Activated T-cell treated with anti-CD3 and anti-CD28 coated beads, Interleukin-2, amount 50 U/mL, for 4 hours (primary cell): ENCODE measurements around the gene ABCA3. TPM values are rescaled to one million over a fixed set of nuclear protein-coding genes. Genes with fewer than 3 reads are reported as not detected.
"Not testable (repeated sequence)": the region's sequence is repeated elsewhere in the genome, so short reads cannot be mapped to it uniquely, and the experiment has no call there.

ENCODE experiments used
- ATAC-seq, 2 donors: fragments of 200-7000 bp; cut with Tn5 transposase; one replicate each; pipeline ENCODE4 v1.10.0; 2021
- DNase-seq: peaks from one replicate; pipeline ENCODE4 v3.0.0-alpha.2; 2020
- H3K27me3 Mint-ChIP-seq: one replicate; pipeline ENCODE4 v1.8.0; 2021; ENCODE audit warnings: low read depth, mixed read lengths
- H3K36me3 Mint-ChIP-seq: one replicate; pipeline ENCODE4 v1.8.0; 2022; ENCODE audit warnings: mixed read lengths; ENCODE audit not compliant: insufficient read depth
- H3K4me1 Mint-ChIP-seq: one replicate; pipeline ENCODE4 v1.8.0; 2021; ENCODE audit warnings: low read depth, mixed read lengths
- H3K4me3 Mint-ChIP-seq: one replicate; pipeline ENCODE4 v1.8.0; 2021; ENCODE audit warnings: mild to moderate bottlenecking, moderate library complexity, mixed read lengths
- H3K9me3 Mint-ChIP-seq: one replicate; pipeline ENCODE4 v1.8.0; 2021; ENCODE audit warnings: mixed read lengths
- total RNA-seq, 3 donors: library from RNA; stranded (reverse); gene quantifications; one replicate each; pipeline ENCODE4 v1.2.1, GENCODE V29; 2021

ABCA3 gene
- 1 to 10 TPM; 2.4 to 3.7 (median 2.7) TPM for total RNA-seq

DNA sequence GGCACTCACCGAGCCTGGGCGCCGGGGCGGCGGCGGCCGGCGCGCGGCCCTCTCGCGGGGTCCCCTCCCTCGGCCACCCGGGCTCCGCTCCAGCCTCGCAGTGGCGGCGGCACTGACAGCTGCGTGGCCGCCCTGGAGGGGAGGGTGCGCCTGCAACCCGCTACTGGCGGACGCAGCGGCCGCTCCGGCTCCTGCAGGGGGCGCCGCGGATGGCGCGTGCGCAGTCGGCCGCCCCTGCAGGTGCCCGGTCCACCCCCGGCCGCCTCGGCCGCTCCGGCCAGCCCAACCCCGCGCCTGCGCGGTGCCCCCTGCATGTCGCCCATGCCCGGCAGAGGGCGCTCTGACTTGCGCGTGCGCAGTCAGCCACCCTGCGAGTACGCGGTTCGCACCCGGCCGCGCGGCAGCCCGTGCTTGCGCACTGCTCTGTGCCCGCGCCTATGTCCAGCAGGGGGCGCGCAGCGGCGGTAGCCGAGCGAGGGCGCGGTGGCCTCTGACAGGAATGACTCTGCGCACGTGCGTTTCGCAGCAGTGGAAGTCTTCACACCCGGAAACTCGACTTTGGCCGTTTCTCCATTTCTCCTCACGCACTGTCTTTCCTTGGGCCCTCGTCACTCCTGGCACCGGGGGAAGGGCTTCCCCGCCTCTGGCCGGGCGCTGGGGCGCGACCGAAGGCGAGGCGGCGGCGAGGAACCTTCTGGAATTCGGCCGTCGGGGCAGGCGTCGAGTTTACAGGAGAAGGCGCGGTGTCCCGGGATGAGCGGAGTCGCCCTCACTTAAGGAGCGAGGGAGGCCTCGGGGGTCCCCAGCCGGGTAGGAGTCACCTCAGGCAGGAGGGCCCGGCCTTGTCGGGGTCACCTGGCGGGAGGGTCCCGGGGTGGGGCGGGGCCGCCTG is at the start of gene ABCA3:
Gene ABCA3, minus strand, starts transcription at position 165 of the 892 bp plus-strand sequence. CDS start 14,262 bp downstream, outside the sequence.
- no peaks in the 10 kb centered on the region for H3K9me3 Mint-ChIP-seq
- peak; percentile 89 to 90 for ATAC-seq
- H3K4me3 Mint-ChIP-seq = peak within 1 kb of the TSS; percentile 81
- peak; percentile 95 for DNase-seq
- H3K27me3 Mint-ChIP-seq = peaks cover 3% of the 10 kb centered on the region
- H3K4me1 Mint-ChIP-seq = peaks cover 13% of the 10 kb centered on the region
- no peaks in the 10 kb centered on the region for H3K36me3 Mint-ChIP-seq

DNA sequence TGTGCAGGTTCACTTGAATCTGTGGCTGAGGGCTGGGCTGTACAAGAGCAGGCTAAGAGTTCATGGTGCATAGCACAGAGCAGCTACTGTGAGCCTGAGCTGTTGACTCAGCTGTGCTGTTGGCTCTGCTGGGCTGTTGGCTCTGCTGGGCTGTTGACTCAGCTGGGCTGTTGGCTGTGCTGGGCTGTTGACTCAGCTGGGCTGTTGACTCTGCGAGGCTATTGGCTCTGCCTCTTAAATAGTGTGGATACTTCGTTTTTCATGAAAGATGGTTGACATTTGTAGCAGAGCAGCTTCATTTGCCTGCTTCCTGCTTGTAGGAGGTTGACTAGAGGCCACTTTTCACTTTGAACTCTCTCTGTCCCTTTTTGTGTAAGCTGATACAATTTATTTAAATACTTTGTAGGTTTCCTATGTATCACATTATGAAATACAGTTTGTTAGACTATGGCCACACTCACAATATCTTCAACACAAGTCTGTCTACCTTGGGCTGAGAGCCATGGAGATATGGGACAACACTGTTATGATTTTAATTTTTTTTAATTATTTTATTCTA is 48.4 kb upstream of the ABCA3 start:
- DNase-seq (no peak), ATAC-seq (no peak)
- H3K9me3 Mint-ChIP-seq = peaks cover 8% of the 10 kb centered on the region
- H3K4me3 Mint-ChIP-seq = no peak overlapping the region
- no peaks in the 10 kb centered on the region for H3K4me1 Mint-ChIP-seq
- peaks cover 3% of the 10 kb centered on the region for H3K36me3 Mint-ChIP-seq
- H3K27me3 Mint-ChIP-seq = peaks cover 5% of the 10 kb centered on the region

DNA sequence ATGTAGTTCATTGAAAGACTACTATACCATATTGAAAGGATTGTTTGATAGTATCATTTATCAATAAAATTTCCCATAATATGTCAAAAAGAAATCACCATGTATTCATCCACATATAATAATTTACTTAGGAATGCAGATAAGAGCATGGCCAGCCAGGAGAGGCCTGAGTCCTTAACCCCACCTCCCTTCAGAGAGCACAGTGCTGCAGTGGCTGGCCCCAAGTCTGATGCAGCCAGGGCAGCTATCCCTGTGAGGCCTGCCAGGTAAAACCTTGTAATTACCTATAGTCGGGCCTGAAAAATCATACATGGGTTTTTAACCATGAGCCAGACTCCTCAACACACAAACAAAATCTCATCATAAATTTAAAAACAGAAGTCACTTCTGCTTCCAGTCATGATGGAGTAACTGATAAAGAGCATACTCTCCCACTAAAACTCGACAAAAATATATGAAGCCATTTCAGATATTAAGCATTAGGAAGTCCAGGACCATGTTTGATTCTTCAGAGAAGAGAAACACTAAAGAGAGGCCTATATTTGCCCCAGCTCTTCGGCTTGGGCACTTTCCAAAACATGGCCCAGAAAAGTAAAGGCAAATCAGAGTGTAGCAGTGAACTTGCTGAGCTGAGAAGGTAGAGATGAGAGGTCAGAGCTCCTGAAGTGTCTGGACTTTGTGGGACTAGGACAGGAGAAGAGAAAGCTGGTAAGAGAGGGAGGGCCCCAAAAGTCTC is 47.8 kb upstream of the ABCA3 start:
- ATAC-seq = no peak
- Mint-ChIP-seq H3K27me3 (peaks cover 5% of the 10 kb centered on the region), H3K4me3 (no peak overlapping the region), H3K4me1 (no peaks in the 10 kb centered on the region), H3K9me3 (peaks cover 8% of the 10 kb centered on the region), H3K36me3 (peaks cover 3% of the 10 kb centered on the region)
- no peak for DNase-seq

DNA sequence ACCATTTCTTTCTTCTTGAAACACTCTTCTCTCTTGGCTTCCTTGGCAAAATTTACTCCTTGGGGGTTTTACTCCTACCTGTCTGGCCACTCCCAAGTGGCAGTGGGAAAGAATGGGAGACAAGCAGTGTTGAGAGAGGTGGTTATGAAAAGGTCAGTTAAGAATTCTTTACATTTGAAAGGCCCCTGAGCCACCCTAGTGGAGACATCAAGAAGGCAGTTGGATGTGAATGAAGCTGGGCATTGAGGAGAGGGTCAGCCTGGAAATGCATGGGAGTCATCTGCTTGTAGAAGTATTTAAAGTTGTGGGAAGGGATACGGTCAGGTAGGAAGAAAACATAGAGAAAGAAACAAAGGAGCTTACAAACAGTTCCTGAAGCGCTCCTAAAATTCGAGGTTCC is 46.5 kb upstream of the ABCA3 start:
- Mint-ChIP-seq H3K9me3 (peaks cover 8% of the 10 kb centered on the region), H3K27me3 (peaks cover 7% of the 10 kb centered on the region), H3K36me3 (peaks cover 1% of the 10 kb centered on the region), H3K4me3 (no peak overlapping the region), H3K4me1 (no peaks in the 10 kb centered on the region)
- no peak for ATAC-seq
- DNase-seq = no peak

DNA sequence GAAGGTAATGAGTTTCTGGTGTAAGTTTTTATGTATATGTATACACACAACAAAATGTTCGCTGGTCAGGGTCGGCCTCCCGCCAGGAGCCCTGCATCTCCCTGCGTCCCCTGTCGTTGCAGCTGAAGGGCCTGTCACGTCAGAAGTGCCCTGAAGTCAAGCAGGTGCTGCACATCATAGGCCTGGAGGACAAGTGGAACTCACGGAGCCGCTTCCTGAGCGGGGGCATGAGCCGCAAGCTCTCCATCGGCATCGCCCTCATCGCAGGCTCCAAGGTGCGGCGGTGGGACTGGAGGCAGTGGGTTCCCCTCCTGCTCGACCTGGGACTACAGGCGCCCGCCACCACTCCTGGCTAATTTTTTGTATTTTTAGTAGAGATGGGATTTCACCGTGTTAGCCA is 45.5 kb upstream of the ABCA3 start:
- H3K4me3 Mint-ChIP-seq, H3K4me1 Mint-ChIP-seq, H3K27me3 Mint-ChIP-seq, H3K9me3 Mint-ChIP-seq, ATAC-seq, H3K36me3 Mint-ChIP-seq, DNase-seq: not testable (repeated sequence)

DNA sequence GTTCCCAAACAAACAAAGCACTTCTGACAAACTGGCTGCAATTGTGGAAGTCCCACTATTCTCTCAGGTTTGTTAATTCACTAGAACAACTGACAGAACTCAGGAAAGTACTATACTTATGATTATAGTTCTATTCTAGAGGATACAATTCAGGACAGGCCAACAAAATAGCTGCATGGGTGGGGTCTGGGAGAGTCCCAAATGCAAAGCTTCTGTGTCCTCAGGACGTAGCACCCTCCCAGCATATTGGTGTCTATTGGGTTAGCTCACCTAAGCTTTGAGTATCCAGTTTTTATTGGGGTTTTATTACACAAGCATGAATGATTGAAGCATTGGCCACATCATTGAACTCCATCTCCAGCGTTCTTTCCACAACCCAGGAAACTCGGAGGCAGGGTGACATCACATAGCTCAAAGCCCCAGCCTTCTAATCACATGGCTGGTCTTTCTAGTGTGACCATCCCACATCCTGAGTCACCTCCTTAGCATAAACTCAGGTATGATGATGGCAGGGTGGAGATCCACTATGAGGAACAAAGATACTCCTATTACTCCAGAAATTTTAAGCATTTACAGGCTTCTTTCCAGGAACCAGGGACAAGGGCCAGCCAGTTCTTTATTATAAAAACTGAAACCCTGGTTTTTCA is 44.8 kb upstream of the ABCA3 start:
- Mint-ChIP-seq H3K9me3 (peaks cover 8% of the 10 kb centered on the region), H3K4me1 (no peaks in the 10 kb centered on the region)

DNA sequence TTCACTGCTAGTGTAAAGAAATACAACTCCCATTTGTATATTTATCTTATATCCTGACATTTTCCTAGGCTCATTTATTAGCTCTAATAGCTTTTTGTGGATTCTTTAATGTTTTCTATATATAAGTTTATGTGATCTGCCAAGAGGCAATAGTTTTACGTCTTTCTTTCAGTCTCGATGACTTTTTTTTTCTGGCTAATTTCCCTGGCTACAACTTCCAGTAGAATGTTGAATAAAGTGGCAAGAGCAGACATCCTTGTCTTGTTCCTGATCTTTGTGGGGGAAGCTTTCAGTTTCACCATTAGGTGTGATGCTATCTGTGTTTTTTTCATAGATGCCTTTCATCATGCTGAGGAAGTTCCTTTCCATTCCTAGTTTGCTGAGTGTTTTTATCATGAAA is 43.9 kb upstream of the ABCA3 start:
- ATAC-seq = no peak
- peaks cover 7% of the 10 kb centered on the region for H3K27me3 Mint-ChIP-seq
- no peak overlapping the region for H3K4me3 Mint-ChIP-seq

More for the DNA sequence above, 44.8 kb upstream of the ABCA3 start:
- Mint-ChIP-seq H3K36me3 (peaks cover 1% of the 10 kb centered on the region), H3K4me3 (no peak overlapping the region), H3K27me3 (peaks cover 7% of the 10 kb centered on the region)
- ATAC-seq = no peak
- DNase-seq = no peak

DNA sequence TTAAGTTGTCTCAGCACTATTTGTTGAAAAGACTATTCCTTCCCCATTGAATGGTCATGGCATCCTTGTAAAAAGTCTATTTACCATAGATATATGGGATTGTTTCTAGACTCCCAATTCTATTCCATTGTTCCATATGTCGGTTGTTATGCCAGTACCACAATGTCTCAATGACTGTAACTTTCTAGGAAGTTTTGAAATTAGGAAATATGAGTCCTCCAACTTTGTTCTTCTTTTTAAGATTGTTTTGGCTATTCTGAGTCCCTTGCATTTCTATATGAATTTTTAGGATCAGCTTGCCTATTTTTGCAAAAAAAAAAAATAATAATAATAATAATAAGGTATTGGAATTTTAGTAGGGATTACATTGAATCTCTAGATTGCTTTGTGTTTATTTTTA is 43.0 kb upstream of the ABCA3 start:
- no peak for ATAC-seq
- no peak for DNase-seq
- Mint-ChIP-seq H3K36me3 (peaks cover 1% of the 10 kb centered on the region), H3K4me1 (no peaks in the 10 kb centered on the region), H3K9me3 (peaks cover 3% of the 10 kb centered on the region), H3K27me3 (peaks cover 7% of the 10 kb centered on the region), H3K4me3 (no peak overlapping the region)

More for the DNA sequence above, 43.9 kb upstream of the ABCA3 start:
- Mint-ChIP-seq H3K4me1 (no peaks in the 10 kb centered on the region), H3K9me3 (peaks cover 8% of the 10 kb centered on the region), H3K36me3 (peaks cover 1% of the 10 kb centered on the region)
- DNase-seq = no peak

DNA sequence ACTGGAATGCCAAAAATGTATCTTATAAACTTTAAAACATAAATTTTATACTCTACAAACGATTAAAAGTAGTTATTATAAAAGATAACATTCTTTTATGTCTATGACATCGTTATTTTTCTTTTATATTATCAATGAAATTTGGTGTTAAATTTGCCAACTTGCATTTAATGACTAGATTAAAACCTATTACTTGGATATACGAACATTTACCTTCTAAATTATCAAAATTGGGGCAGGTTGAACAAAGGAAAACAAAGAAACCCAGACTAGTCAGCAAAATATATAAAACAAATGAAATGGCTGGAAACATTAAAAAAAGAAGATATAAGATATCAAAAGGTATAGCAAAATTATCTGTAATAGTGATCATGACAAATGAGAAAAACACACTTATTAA is 34.1 kb upstream of the ABCA3 start:
- no peaks in the 10 kb centered on the region for H3K9me3 Mint-ChIP-seq
- ATAC-seq = no peak
- no peaks in the 10 kb centered on the region for H3K4me1 Mint-ChIP-seq
- no peak for DNase-seq
- peaks cover 7% of the 10 kb centered on the region for H3K27me3 Mint-ChIP-seq
- no peak overlapping the region for H3K4me3 Mint-ChIP-seq
- H3K36me3 Mint-ChIP-seq = no peaks in the 10 kb centered on the region

DNA sequence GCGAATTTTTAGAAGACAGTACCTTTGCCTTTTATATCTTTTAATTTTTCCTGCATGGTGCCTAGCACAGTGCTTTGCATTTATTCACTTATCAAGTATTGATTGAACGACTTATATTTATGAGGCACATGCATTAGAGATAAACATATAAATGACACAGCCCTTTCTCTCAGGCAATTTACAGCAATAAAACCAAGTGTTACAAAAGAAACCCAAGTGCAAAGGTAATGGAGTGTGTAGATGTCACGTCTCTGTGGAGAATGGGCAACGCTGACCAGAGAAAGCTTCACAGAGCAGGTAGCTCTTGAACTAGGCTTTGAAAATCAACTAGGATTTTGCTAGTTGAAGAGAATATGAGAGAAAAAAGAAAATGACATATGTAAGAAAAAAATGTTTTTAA is 32.6 kb upstream of the ABCA3 start:
- H3K36me3 Mint-ChIP-seq = no peaks in the 10 kb centered on the region
- peaks cover 12% of the 10 kb centered on the region for H3K27me3 Mint-ChIP-seq
- H3K4me3 Mint-ChIP-seq = no peak overlapping the region
- DNase-seq (no peak), ATAC-seq (no peak)
- no peaks in the 10 kb centered on the region for H3K9me3 Mint-ChIP-seq
- no peaks in the 10 kb centered on the region for H3K4me1 Mint-ChIP-seq

DNA sequence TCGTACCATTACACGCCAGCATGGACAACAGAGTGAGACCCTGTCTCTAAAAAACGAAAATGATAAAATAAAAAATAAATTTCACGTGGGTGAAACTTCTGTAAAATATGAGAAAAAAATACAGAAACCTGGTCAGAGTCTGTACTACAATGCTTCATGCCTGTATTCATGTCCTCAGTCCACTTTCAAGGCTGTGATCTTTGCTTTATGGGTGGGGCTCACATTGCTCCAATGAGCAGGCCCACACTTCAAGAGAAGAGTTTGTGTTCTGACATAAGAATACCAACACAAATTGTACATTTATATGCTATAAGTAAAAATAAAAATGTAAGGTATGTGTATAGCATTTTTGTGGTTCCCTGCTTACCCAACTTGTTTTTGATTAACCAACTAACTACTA is 32.2 kb upstream of the ABCA3 start:
- H3K36me3 Mint-ChIP-seq = no peaks in the 10 kb centered on the region
- no peak overlapping the region for H3K4me3 Mint-ChIP-seq
- H3K9me3 Mint-ChIP-seq = no peaks in the 10 kb centered on the region
- ATAC-seq = no peak
- DNase-seq = no peak
- no peaks in the 10 kb centered on the region for H3K4me1 Mint-ChIP-seq
- H3K27me3 Mint-ChIP-seq = peaks cover 16% of the 10 kb centered on the region

DNA sequence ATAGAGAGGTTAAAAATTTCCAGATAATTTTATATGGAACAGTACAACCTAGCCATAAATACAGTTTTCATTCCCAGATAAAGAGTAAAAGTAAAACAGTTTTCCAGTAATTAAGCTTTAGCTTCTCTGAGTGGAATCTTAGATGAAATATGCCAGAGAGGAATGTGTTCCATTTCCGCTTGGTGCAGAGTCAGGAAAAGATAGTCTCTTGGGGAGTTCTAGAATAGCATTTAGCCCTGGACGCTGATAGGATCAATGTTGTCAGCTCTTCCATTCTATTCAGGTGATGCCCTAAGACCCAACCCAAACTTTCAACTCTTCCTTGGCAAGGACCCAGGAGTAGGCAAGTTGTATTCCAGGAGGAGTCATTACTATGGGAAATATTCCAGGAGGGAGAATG is 30.9 kb upstream of the ABCA3 start:
- no peak for ATAC-seq

DNA sequence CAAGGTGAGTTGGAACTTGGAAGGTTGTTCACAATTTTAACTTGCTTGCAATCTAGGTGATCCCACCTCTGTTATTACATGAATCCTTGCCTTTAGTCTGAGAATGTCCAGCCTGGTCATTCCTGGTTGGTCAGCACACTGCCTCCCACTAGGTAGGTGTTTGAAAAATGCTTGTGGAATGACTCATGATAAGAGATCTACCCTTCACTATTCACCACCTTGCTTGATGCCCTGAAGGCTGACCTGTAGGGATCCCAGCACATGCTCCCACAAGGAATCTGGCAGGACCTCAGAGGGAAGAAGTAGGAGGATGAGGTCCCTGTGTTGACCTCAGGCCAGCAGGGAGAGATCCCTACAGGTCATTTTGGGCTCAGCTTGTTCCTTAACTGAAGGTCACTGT is 30.2 kb upstream of the ABCA3 start:
- no peaks in the 10 kb centered on the region for H3K9me3 Mint-ChIP-seq
- no peaks in the 10 kb centered on the region for H3K36me3 Mint-ChIP-seq
- no peak for ATAC-seq
- no peaks in the 10 kb centered on the region for H3K4me1 Mint-ChIP-seq
- no peak for DNase-seq
- H3K4me3 Mint-ChIP-seq = no peak overlapping the region
- H3K27me3 Mint-ChIP-seq = peaks cover 29% of the 10 kb centered on the region

More for the DNA sequence above, 30.9 kb upstream of the ABCA3 start:
- H3K27me3 Mint-ChIP-seq = peaks cover 24% of the 10 kb centered on the region
- H3K4me1 Mint-ChIP-seq = no peaks in the 10 kb centered on the region
- no peaks in the 10 kb centered on the region for H3K36me3 Mint-ChIP-seq
- DNase-seq = no peak
- H3K4me3 Mint-ChIP-seq = no peak overlapping the region
- H3K9me3 Mint-ChIP-seq = no peaks in the 10 kb centered on the region

DNA sequence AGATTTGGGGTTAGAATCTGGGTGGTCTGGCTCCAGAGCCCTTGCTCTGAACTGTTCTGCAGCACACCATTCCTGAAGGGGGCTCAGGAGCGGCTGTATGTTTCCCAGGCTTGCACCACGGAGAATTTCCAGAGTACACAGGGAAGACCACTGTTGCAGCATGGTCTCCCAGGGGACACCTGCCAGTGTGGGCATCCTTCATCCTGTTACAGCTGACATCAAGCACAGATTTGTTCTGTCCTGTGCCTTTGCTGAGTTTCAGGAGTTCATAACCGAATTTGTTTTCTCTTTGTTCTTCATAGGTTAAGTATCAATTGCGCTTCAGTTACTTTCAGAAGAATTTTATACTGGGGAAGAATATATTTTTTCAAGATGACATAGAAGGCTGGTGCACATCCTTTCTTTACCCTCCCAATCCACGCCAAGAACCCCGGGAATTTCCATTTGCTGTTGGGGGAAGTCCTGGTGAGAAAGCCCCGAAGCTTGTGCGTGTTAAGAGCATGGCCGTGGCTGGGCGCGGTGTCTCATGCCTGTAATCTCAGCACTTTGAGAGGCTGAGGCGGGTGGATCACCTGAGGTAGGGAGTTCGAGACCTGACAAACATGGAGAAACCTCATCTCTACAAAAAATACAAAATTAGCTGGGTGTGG is 26.3 kb upstream of the ABCA3 start:
- no peak overlapping the region for H3K4me3 Mint-ChIP-seq
- H3K27me3 Mint-ChIP-seq = peaks cover 38% of the 10 kb centered on the region
- DNase-seq (no peak), ATAC-seq (no peak)
- no peaks in the 10 kb centered on the region for H3K4me1 Mint-ChIP-seq
- no peaks in the 10 kb centered on the region for H3K36me3 Mint-ChIP-seq
- no peaks in the 10 kb centered on the region for H3K9me3 Mint-ChIP-seq
